DOHH2 (cell line): Measurements from ENCODE around the gene MYLK.

Experiments
- H3F3A ChIP-seq: fragments of 200-600 bp; sonication (generic), shearing (Covaris generic); 2 replicates; pipeline ENCODE4 v1.6.0; 2016; ENCODE audit warnings: antibody characterized with exemption, mild to moderate bottlenecking; ENCODE audit not compliant: control insufficient read depth, insufficient read depth
- H3K27ac ChIP-seq: fragments of 200-600 bp; sonication (generic); 2 replicates; pipeline ENCODE4 v1.5.1; 2014; ENCODE audit warnings: low read depth, mild to moderate bottlenecking, low read length, moderate library complexity
- H3K27me3 ChIP-seq: fragments of 200-600 bp; sonication (generic); 2 replicates; pipeline ENCODE4 v1.6.1; 2014; ENCODE audit warnings: mild to moderate bottlenecking, low read length, mixed read lengths; ENCODE audit not compliant: control insufficient read depth
- H3K36me3 ChIP-seq: fragments of 200-600 bp; sonication (generic); 2 replicates; pipeline ENCODE4 v1.6.1; 2014; ENCODE audit warnings: mild to moderate bottlenecking, low read length, moderate library complexity, mixed read lengths; ENCODE audit not compliant: control insufficient read depth
- H3K4me1 ChIP-seq: fragments of 200-600 bp; sonication (generic); 2 replicates; pipeline ENCODE4 v1.6.1; 2014; ENCODE audit warnings: mild to moderate bottlenecking, low read length, mixed read lengths; ENCODE audit not compliant: control insufficient read depth
- H3K4me2 ChIP-seq: fragments of 200-600 bp; sonication (generic); 2 replicates; pipeline ENCODE4 v1.6.0; 2014; ENCODE audit warnings: mild to moderate bottlenecking, low read length, moderate library complexity
- H3K4me3 ChIP-seq: fragments of 200-600 bp; sonication (generic); 2 replicates; pipeline ENCODE4 v1.5.1; 2014; ENCODE audit warnings: mild to moderate bottlenecking, low read length, mixed read lengths
- H3K79me2 ChIP-seq: fragments of 200-600 bp; sonication (generic); 2 replicates; pipeline ENCODE4 v1.6.1; 2014; ENCODE audit warnings: mild to moderate bottlenecking, low read length, mixed read lengths; ENCODE audit not compliant: control insufficient read depth
- H3K9me2 ChIP-seq: fragments of 200-600 bp; sonication (generic); replicated peaks from 2 replicates; pipeline ENCODE4 v1.6.1; 2014; ENCODE audit warnings: mild to moderate bottlenecking, low read length, mixed read lengths; ENCODE audit not compliant: control insufficient read depth
- H3K9me3 ChIP-seq: fragments of 200-600 bp; sonication (generic); 2 replicates; pipeline ENCODE4 v1.6.1; 2014; ENCODE audit warnings: antibody characterized with exemption, low read length, mixed read lengths; ENCODE audit not compliant: control insufficient read depth, insufficient read depth
- H4K20me1 ChIP-seq: fragments of 200-600 bp; sonication (generic); 2 replicates; pipeline ENCODE4 v1.6.0; 2014; ENCODE audit warnings: low read depth, mild to moderate bottlenecking, antibody characterized with exemption, low read length, moderate library complexity; ENCODE audit not compliant: control insufficient read depth, insufficient read depth
- CTCF ChIP-seq: fragments of 200-600 bp; sonication (generic); IDR thresholded peaks from one replicate; pipeline ENCODE4 v1.5.1; 2014; ENCODE audit warnings: antibody characterized with exemption, mild to moderate bottlenecking, low read depth, low read length; ENCODE audit not compliant: poor library complexity, severe bottlenecking
- EZH2phosphoT487 ChIP-seq: fragments of 200-600 bp; sonication (generic); IDR thresholded peaks from 2 replicates; pipeline ENCODE4 v1.6.1; 2017; ENCODE audit warnings: borderline replicate concordance, mild to moderate bottlenecking, antibody characterized with exemption, low read length, moderate library complexity, mixed read lengths

Gene MYLK

GRCh38 chr3:123773681-123774431, 110.3 kb downstream of the MYLK start:
- Histone ChIP-seq H4K20me1 (no peaks in the 10 kb centered on the region), H3K4me1 (no peaks in the 10 kb centered on the region), H3K27ac (no peak overlapping the region), H3K9me3 (no peaks in the 10 kb centered on the region), H3F3A (no peaks in the 10 kb centered on the region), H3K9me2 (no peaks in the 10 kb centered on the region), H3K79me2 (no peaks in the 10 kb centered on the region), H3K36me3 (no peaks in the 10 kb centered on the region), H3K27me3 (peaks cover 7% of the 10 kb centered on the region; the same call in 1 of the 2 replicates), H3K4me3 (no peak overlapping the region), H3K4me2 (no peak overlapping the region)
- no peak for TF ChIP-seq EZH2phosphoT487
- no peak for TF ChIP-seq CTCF

- TF ChIP-seq CTCF (no peak), EZH2phosphoT487 (no peak)
- Histone ChIP-seq H3K36me3 (no peaks in the 10 kb centered on the region), H4K20me1 (no peaks in the 10 kb centered on the region), H3F3A (no peaks in the 10 kb centered on the region), H3K4me3 (no peak overlapping the region), H3K27me3 (peaks cover 7% of the 10 kb centered on the region; the same call in 1 of the 2 replicates), H3K9me2 (no peaks in the 10 kb centered on the region), H3K79me2 (no peaks in the 10 kb centered on the region), H3K4me1 (no peaks in the 10 kb centered on the region), H3K9me3 (no peaks in the 10 kb centered on the region), H3K27ac (no peak overlapping the region), H3K4me2 (no peak overlapping the region)
These were observed 114.8 kb downstream of the MYLK start for GRCh38 chr3:123769356-123769743.

- H3K9me3 ChIP-seq = no peaks in the 10 kb centered on the region
- H3K4me1 ChIP-seq = no peaks in the 10 kb centered on the region
- H3K9me2 ChIP-seq = no peaks in the 10 kb centered on the region
- H3F3A ChIP-seq = no peaks in the 10 kb centered on the region
- peaks cover 7% of the 10 kb centered on the region; the same call in 1 of the 2 replicates for H3K27me3 ChIP-seq
- H3K4me3 ChIP-seq = no peak overlapping the region
- TF ChIP-seq CTCF = no peak
- no peak for TF ChIP-seq EZH2phosphoT487
- no peak overlapping the region for H3K27ac ChIP-seq
- H3K79me2 ChIP-seq = no peaks in the 10 kb centered on the region
- H3K4me2 ChIP-seq = no peak overlapping the region
- H4K20me1 ChIP-seq = no peaks in the 10 kb centered on the region
- no peaks in the 10 kb centered on the region for H3K36me3 ChIP-seq
These were observed 115.4 kb downstream of the MYLK start for GRCh38 chr3:123768480-123769355.
